HepG2 (cell line): ENCODE results near the gene IGF2BP1. TPM values are rescaled to one million over a fixed set of nuclear protein-coding genes. Genes with fewer than 3 reads are reported as not detected.
A peak's percentile ranks its signal among the peaks of the same experiment; 100 is the strongest.

Experiments
- CERS6 ChIP-seq: sonication (generic); formaldehyde crosslinking; IDR thresholded peaks from 2 replicates; pipeline ENCODE4 v1.5.0; 2020; ENCODE audit warnings: missing genetic modification reagents
- CREB1 ChIP-seq, 2 experiments: fragments of 450-650 bp in 1 of 2; IDR thresholded peaks; 2 replicates each; pipeline ENCODE4 v1.6.1; 2016 to 2017; ENCODE audit warnings: control low read depth in 1 of 2, mild to moderate bottlenecking in 1 of 2, missing compliant biosample characterization in 1 of 2, missing genetic modification characterization in 1 of 2
- FOXM1 ChIP-seq: sonication (generic); formaldehyde crosslinking; IDR thresholded peaks from 2 replicates; pipeline ENCODE4 v1.5.0; 2020; ENCODE audit warnings: missing genetic modification reagents
- MTF1 ChIP-seq: sonication (generic); formaldehyde crosslinking; IDR thresholded peaks from 2 replicates; pipeline ENCODE4 v1.5.0; 2020; ENCODE audit warnings: missing genetic modification reagents
- PRPF4 ChIP-seq: fragments of 200-400 bp; formaldehyde crosslinking; IDR thresholded peaks from 2 replicates; pipeline ENCODE4 v1.6.1; 2016; ENCODE audit warnings: low read length, low read depth; ENCODE audit not compliant: poor library complexity, severe bottlenecking
- RAD21 ChIP-seq: fragments of 450-650 bp; formaldehyde crosslinking; IDR thresholded peaks from 2 replicates; pipeline ENCODE4 v1.5.0; 2020; ENCODE audit warnings: mild to moderate bottlenecking
- SMARCE1 ChIP-seq: fragments of 450-650 bp; IDR thresholded peaks from 2 replicates; pipeline ENCODE4 v1.6.1; 2017; ENCODE audit warnings: borderline replicate concordance
- SRY ChIP-seq: sonication (generic); formaldehyde crosslinking; IDR thresholded peaks from 2 replicates; pipeline ENCODE4 v1.8.0; 2022; ENCODE audit warnings: mild to moderate bottlenecking, missing genetic modification reagents
- TEF ChIP-seq: sonication (generic); formaldehyde crosslinking; IDR thresholded peaks from 2 replicates; pipeline ENCODE4 v1.5.0; 2020; ENCODE audit warnings: missing genetic modification reagents
- THAP8 ChIP-seq: sonication (generic); formaldehyde crosslinking; IDR thresholded peaks from 2 replicates; pipeline ENCODE4 v1.5.1; 2020; ENCODE audit warnings: missing genetic modification reagents, mild to moderate bottlenecking, borderline replicate concordance
- THAP9 ChIP-seq: sonication (generic); formaldehyde crosslinking; IDR thresholded peaks from 2 replicates; pipeline ENCODE4; 2020; ENCODE audit warnings: missing genetic modification reagents, mild to moderate bottlenecking, borderline replicate concordance
- ZFY ChIP-seq: sonication (generic); formaldehyde crosslinking; IDR thresholded peaks from 2 replicates; pipeline ENCODE4 v1.4.0; 2020; ENCODE audit warnings: missing genetic modification reagents
- ZNF34 ChIP-seq: sonication (generic); formaldehyde crosslinking; IDR thresholded peaks from 2 replicates; pipeline ENCODE4 v1.4.0; 2020; ENCODE audit warnings: mild to moderate bottlenecking, missing genetic modification reagents, borderline replicate concordance
- ZNF496 ChIP-seq: sonication (generic); formaldehyde crosslinking; IDR thresholded peaks from 2 replicates; pipeline ENCODE4 v1.8.1; 2023; ENCODE audit warnings: mild to moderate bottlenecking, moderate library complexity, missing genetic modification reagents; ENCODE audit not compliant: insufficient replicate concordance
- ZNF546 ChIP-seq: sonication (generic); formaldehyde crosslinking; conservative IDR thresholded peaks from 2 replicates; pipeline ENCODE4 v1.8.1; 2023; ENCODE audit warnings: mild to moderate bottlenecking, missing genetic modification reagents
- ZNF556 ChIP-seq: sonication (generic); formaldehyde crosslinking; IDR thresholded peaks from 2 replicates; pipeline ENCODE4 v1.4.0; 2020; ENCODE audit warnings: mild to moderate bottlenecking, missing genetic modification reagents, borderline replicate concordance
- ZNF574 ChIP-seq: sonication (generic); formaldehyde crosslinking; IDR thresholded peaks from 2 replicates; pipeline ENCODE4 v1.4.0; 2020; ENCODE audit warnings: missing genetic modification reagents
- ZNF672 ChIP-seq: sonication (generic); formaldehyde crosslinking; IDR thresholded peaks from 2 replicates; pipeline ENCODE4 v1.8.1; 2022; ENCODE audit warnings: missing genetic modification reagents
- ZNF678 ChIP-seq: sonication (generic); formaldehyde crosslinking; IDR thresholded peaks from 2 replicates; pipeline ENCODE4 v1.4.0; 2020; ENCODE audit warnings: mild to moderate bottlenecking, missing genetic modification reagents
- ZZZ3 ChIP-seq: sonication (generic); formaldehyde crosslinking; IDR thresholded peaks from 2 replicates; pipeline ENCODE4 v1.4.0; 2020; ENCODE audit warnings: missing genetic modification reagents, mild to moderate bottlenecking, borderline replicate concordance
- polyA plus RNA-seq, 8 experiments: library from polyadenylated mRNA; depleted of rRNA in 3 of 8; stranded (reverse) in 7 of 8; unstranded in 1 of 8; fragments of >200 nt; fragmentation: Illumina TruSeq in 4 of 8; extraction: Trizol in 4 of 8; gene quantifications; 2 replicates each; pipeline versions ENCODE4 v1.2.1 to v1.2.3, GENCODE V29; 2011 to 2016; ENCODE audit warnings: low read depth in 4 of 8, missing spikeins in 1 of 8, mixed read lengths in 1 of 8; ENCODE audit not compliant: insufficient read depth in 1 of 8
- total RNA-seq, 5 experiments: library from RNA; depleted of rRNA; stranded (reverse); fragments of >200 nt; fragmentation: Illumina TruSeq; extraction: Trizol; gene quantifications; 2 replicates each; pipeline ENCODE4 v1.2.3, GENCODE V29; 2016; ENCODE audit warnings: low read depth in 1 of 5

IGF2BP1 gene
- total and polyA plus RNA-seq, 2 of the 13 experiments (the other 11 are each of a cell fraction or from before 2014, with no cell fraction given): 29.7 to 75.1 TPM

GRCh38 chr17:48997827-48998586, 822 bp downstream of the IGF2BP1 start (continued):
- peak; percentile 63; the same call in 1 of the 2 replicates for TF ChIP-seq THAP9 (CRISPR knock-in tag)
- no peak; the same call in 1 of the 2 replicates for TF ChIP-seq SRY (CRISPR knock-in tag)
- no peak for TF ChIP-seq CERS6 (CRISPR knock-in tag)
- TF ChIP-seq ZNF556: 0 out of 2 replicates have a peak, but pooled peaks have one; percentile 50
- TF ChIP-seq ZNF672 (CRISPR knock-in tag): no peak
- TF ChIP-seq CREB1 (IDR thresholded peaks at IDR 0.05): no peak
- TF ChIP-seq CREB1 (CRISPR knock-in tag; IDR thresholded peaks at IDR 0.05): no peak
- no peak for TF ChIP-seq PRPF4
- TF ChIP-seq SMARCE1: no peak
- peak; percentile 58; the same call in 1 of the 2 replicates for TF ChIP-seq ZNF678 (CRISPR knock-in tag)
- 0 out of 2 replicates have a peak, but pooled peaks have one; percentile 21 for TF ChIP-seq THAP8 (CRISPR knock-in tag)
- TF ChIP-seq ZNF34: peak; percentile 81; the same call in 1 of the 2 replicates
- 0 out of 2 replicates have a peak, but pooled peaks have one; percentile 19 for TF ChIP-seq ZZZ3 (CRISPR knock-in tag)
- TF ChIP-seq TEF (CRISPR knock-in tag): 0 out of 2 replicates have a peak, but pooled peaks have one; percentile 15
- TF ChIP-seq ZNF496: no peak
- peak; percentile 21; the same call in 1 of the 2 replicates for TF ChIP-seq ZNF546 (CRISPR knock-in tag)
- peak; percentile 68 for TF ChIP-seq ZFY (CRISPR knock-in tag)
- TF ChIP-seq ZNF574 (CRISPR knock-in tag): peak; percentile 41; the same call in 1 of the 2 replicates
- TF ChIP-seq FOXM1 (CRISPR knock-in tag): peak; percentile 41; the same call in 1 of the 2 replicates
- peak; percentile 10 for TF ChIP-seq RAD21
- TF ChIP-seq MTF1 (CRISPR knock-in tag): 0 out of 2 replicates have a peak, but pooled peaks have one; percentile 17
